22Rv1 (cell line): ENCODE measurements around the gene CAMK1D.
"Not testable (repeated sequence)": the region's sequence is repeated elsewhere in the genome, so short reads cannot be mapped to it uniquely, and the experiment has no call there.

Experiments used
- H3K27ac ChIP-seq: fragments of 450-650 bp; 2 replicates; pipeline ENCODE4 v1.5.1; 2017
- CTCF ChIP-seq: fragments of 450-650 bp; IDR thresholded peaks from 2 replicates; pipeline ENCODE4 v1.5.1; 2017; ENCODE audit warnings: mild to moderate bottlenecking
- ZFX ChIP-seq: fragments of 450-650 bp; IDR thresholded peaks from 2 replicates; pipeline ENCODE4 v1.6.1; 2017; ENCODE audit warnings: antibody characterized with exemption, borderline replicate concordance

Gene CAMK1D

DNA sequence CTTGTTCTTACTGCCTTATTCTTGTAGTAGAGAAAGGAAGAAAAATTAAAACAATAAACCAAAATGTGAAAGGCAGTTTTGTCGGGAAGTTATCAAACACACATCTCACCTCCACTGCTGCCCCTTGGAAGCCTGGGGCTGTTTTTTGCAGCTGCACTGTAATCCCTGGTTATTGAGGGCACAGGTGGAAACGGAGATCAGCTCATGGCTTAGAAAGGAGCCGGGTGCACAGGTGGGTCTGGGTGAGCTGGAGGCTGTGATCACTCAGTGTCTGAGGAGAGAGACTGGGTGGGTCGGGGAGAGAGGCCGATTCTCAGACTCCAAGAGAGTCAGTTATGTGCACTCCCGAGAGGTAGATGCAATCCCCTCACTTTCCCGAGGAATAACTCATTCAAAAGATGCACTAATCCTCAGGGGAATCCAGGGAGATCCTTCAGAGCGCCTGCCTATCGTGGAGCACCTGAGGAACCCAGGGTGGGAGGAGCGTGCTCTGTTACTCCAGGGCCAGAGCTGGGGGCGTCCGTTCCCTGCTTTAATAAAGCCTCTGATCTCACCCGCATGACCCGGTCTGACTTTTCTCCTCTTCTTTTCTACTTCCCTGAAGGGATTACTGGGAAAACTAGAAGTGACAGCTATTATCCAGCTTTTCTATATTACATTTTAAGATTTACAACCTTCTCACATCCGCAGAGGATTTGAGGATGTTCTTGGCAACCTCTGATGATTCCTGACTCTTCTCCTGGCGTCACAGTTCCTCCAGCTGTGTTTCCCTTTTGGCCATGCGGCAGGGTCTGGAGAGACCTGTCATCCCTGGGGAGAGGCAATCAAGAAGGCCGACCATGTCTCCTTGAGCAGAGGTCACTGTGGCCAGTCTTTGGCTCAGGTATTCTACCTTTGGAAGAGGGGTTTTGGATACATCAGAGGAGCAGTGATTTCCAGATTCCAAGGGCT lies 82.1 kb downstream of the CAMK1D start:
- TF ChIP-seq ZFX (no peak), CTCF (no peak)
- H3K27ac ChIP-seq: no peak overlapping the region

- TF ChIP-seq CTCF (no peak), ZFX (no peak)
- H3K27ac ChIP-seq: no peak overlapping the region
Measured at GRCh38 chr10:12432402-12433189, 83.2 kb downstream of the CAMK1D start.

- H3K27ac ChIP-seq: no peak overlapping the region
- TF ChIP-seq CTCF (no peak), ZFX (no peak)
Measured at GRCh38 chr10:12434277-12434676, 84.9 kb downstream of the CAMK1D start.

DNA sequence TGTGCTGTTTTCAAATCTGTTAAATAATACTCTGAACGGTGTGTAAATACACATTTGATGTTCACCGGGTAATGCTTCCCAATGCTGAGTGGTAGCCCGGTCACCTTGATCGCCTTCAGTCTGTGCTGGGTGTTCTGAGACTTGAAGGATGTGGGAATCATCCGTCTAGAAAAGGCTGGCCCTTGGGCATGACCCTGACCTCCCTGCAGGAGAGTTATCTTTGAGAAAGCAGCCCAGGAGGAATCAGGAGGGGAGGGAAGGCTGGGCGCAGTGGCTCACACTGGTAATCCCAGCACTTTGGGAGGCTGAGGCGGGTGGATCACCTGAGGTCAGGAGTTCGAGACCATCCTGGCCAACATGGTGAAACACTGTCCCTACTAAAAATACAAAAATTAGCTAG lies 85.3 kb downstream of the CAMK1D start:
- H3K27ac ChIP-seq: not testable (repeated sequence)

DNA sequence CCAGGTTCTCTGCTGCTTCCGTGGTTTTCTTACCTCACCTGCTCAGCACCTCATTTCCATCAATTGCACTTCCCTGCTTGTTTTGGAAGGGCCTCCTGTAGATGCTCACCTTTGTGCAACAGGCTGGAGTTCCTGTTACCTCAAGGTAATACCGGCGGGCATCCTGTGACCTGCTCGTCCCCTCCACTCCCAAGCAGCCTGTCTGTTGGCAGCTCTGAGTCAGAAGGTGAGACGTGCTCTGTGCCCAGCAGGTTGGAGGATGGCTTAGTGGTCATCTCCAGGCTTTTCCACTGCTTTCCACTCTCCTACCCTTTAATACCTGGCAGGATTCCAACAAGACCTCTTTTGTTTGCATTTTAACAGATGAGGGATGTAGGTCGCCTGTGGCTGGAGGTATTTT lies 86.0 kb downstream of the CAMK1D start:
- TF ChIP-seq CTCF (no peak), ZFX (no peak)
- no peak overlapping the region for H3K27ac ChIP-seq

DNA sequence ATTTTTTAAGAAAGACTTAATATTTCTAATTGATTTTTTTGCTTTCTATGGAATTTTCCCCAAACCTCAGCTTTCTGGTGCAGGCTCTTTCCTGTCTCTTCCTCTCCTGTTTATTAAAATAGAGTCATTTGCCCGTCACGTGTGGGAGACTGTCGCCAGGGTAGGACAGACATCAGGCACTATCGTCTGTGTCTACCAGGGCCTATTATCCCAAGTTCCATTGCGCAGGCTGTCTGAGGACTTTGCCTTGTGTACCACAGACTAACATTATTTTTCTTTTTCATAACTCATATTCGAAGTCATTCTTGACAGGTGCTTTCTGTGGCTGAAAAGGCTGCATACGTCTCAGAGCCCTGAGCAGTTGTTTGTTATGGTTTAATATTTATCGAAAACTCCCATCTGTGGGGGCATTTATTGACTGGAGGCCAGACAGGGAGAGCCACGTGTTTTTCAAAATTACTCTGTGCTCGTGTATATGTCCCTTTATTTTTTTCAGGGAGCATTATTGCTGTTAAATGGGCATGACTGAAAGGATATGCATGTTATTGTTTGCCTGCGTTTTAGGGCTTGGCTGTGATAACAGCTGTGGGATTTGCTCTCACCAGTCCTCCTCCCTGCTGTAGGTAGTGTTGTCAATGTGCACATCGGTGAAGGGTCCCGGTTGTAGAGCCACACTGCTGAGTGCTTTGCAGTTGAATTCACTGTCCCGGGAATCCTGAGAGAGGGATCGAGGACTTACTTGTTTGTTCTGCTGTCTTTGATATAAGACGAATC lies 89.8 kb downstream of the CAMK1D start:
- no peak for TF ChIP-seq ZFX
- TF ChIP-seq CTCF: no peak
- no peak overlapping the region for H3K27ac ChIP-seq

GRCh38 chr10:12439767-12440166 lies 90.4 kb downstream of the CAMK1D start:
- not testable (repeated sequence) for H3K27ac ChIP-seq
